Suprapubic skin (tissue), 4 donors: ENCODE measurements around the gene IER5. TPM values are rescaled to one million over a fixed set of nuclear protein-coding genes. Genes with fewer than 3 reads are reported as not detected.
A peak's percentile ranks its signal among the peaks of the same experiment; 100 is the strongest.
"Not testable (repeated sequence)": the region's sequence is repeated elsewhere in the genome, so short reads cannot be mapped to it uniquely, and the experiment has no call there.

Experiments used
- DNase-seq, 2 donors: peaks; one replicate each; pipeline ENCODE4 v3.0.0-alpha.2; 2019; ENCODE audit warnings: low spot score in 2 of 2
- H3K27ac ChIP-seq: fragments of 200-600 bp; sonication (generic); one replicate; pipeline ENCODE4 v1.5.1; 2019
- H3K27me3 ChIP-seq: fragments of 200-600 bp; sonication (generic); one replicate; pipeline ENCODE4 v1.5.1; 2019
- H3K36me3 ChIP-seq: fragments of 200-600 bp; sonication (generic); one replicate; pipeline ENCODE4 v1.5.1; 2019
- H3K4me1 ChIP-seq: fragments of 200-600 bp; sonication (generic); one replicate; pipeline ENCODE4 v1.5.1; 2019
- H3K4me3 ChIP-seq: fragments of 200-600 bp; sonication (generic); one replicate; pipeline ENCODE4 v1.5.1; 2019; ENCODE audit warnings: mild to moderate bottlenecking
- H3K9me3 ChIP-seq: fragments of 200-600 bp; sonication (generic); one replicate; pipeline ENCODE4 v1.5.1; 2019
- CTCF ChIP-seq, 2 donors: fragments of 200-600 bp in 1 of 2; fragments of 450-650 bp in 1 of 2; sonication (generic) in 1 of 2; IDR thresholded peaks; one replicate each; pipeline ENCODE4 v1.5.1; 2016 to 2019; ENCODE audit warnings: antibody characterized with exemption in 2 of 2, mild to moderate bottlenecking in 1 of 2, moderate library complexity in 1 of 2
- EP300 ChIP-seq: sonication (generic); formaldehyde crosslinking; IDR thresholded peaks from one replicate; pipeline ENCODE4 v1.6.1; 2017; ENCODE audit warnings: antibody characterized with exemption
- POLR2A ChIP-seq, 2 donors: fragments of 450-650 bp; IDR thresholded peaks; one replicate each; pipeline ENCODE4 v1.6.1; 2017; ENCODE audit warnings: antibody characterized with exemption in 2 of 2, mild to moderate bottlenecking in 2 of 2, moderate library complexity in 2 of 2
- POLR2AphosphoS5 ChIP-seq, 3 donors: sonication (generic); formaldehyde crosslinking; IDR thresholded peaks; one replicate each; pipeline ENCODE4 v1.6.1; 2017; ENCODE audit warnings: antibody characterized with exemption in 3 of 3
- WGBS: methylation state at CpG from one replicate; pipeline ENCODE4 v1.1.5; 2018; 5-methylcytosine and 5-hydroxymethylcytosine counted together
- total RNA-seq, 4 donors: library from RNA; depleted of rRNA; stranded (reverse); fragments of >200 nt; gene quantifications; one replicate each; pipeline ENCODE4 v1.1.0, GENCODE V29; 2016

Gene IER5
- total RNA-seq = 10 to 100 TPM; 11.3 to 30.4 (median 24.4) TPM

- peak; percentile 98 to 99 for DNase-seq
- Histone ChIP-seq H3K4me3 (peak within 1 kb of the TSS; percentile 97), H3K9me3 (no peaks in the 10 kb centered on the region), H3K4me1 (peaks cover 49% of the 10 kb centered on the region), H3K36me3 (peaks cover 4% of the 10 kb centered on the region), H3K27me3 (no peaks in the 10 kb centered on the region), H3K27ac (peak within 1 kb of the TSS; percentile 95)
- TF ChIP-seq POLR2AphosphoS5 (IDR thresholded peaks at IDR 0.05) (peak; percentile 82 to 100 (median 99)), POLR2A (IDR thresholded peaks at IDR 0.05) (peak; percentile 98 to 99), CTCF (IDR thresholded peaks at IDR 0.05) (no peak), EP300 (no peak)
- 3% methylated on average over 45 of the region's 76 CpGs for WGBS
Measured at GRCh38 chr1:181088079-181089016, at the start of gene IER5. Gene IER5, plus strand, starts transcription at chr1:181088700. Its CDS starts 203 bp downstream, at chr1:181088903.

- 87% methylated on average over 3 of the region's 3 CpGs for WGBS
- no peak overlapping the region for H3K27ac ChIP-seq
Measured at GRCh38 chr1:181040284-181040865, 48.1 kb upstream of the IER5 start.

GRCh38 chr1:181043025-181043888 is 45.2 kb upstream of the IER5 start:
- DNase-seq = no peak
- Histone ChIP-seq H3K9me3 (no peaks in the 10 kb centered on the region), H3K27ac (peak overlapping the region; percentile 30), H3K4me1 (peaks cover 41% of the 10 kb centered on the region), H3K36me3 (no peaks in the 10 kb centered on the region), H3K27me3 (no peaks in the 10 kb centered on the region), H3K4me3 (no peak overlapping the region)
- no peak for TF ChIP-seq POLR2A (IDR thresholded peaks at IDR 0.05)
- TF ChIP-seq CTCF (IDR thresholded peaks at IDR 0.05) = no peak
- TF ChIP-seq POLR2AphosphoS5 (IDR thresholded peaks at IDR 0.05) = no peak
- TF ChIP-seq EP300 = no peak
- whole genome bisulfite sequencing = 56% methylated on average over 5 of the region's 5 CpGs

More at GRCh38 chr1:181040284-181040865, 48.1 kb upstream of the IER5 start:
- no peak for DNase-seq
- Histone ChIP-seq H3K36me3 (no peaks in the 10 kb centered on the region), H3K4me3 (no peak overlapping the region), H3K4me1 (peaks cover 59% of the 10 kb centered on the region), H3K9me3 (no peaks in the 10 kb centered on the region), H3K27me3 (no peaks in the 10 kb centered on the region)
- TF ChIP-seq POLR2AphosphoS5 (IDR thresholded peaks at IDR 0.05) = no peak
- no peak for TF ChIP-seq EP300
- no peak for TF ChIP-seq CTCF (IDR thresholded peaks at IDR 0.05)
- TF ChIP-seq POLR2A (IDR thresholded peaks at IDR 0.05) = no peak

GRCh38 chr1:181044449-181044966 is 44.0 kb upstream of the IER5 start:
- Histone ChIP-seq H3K4me1 (peaks cover 36% of the 10 kb centered on the region), H3K36me3 (no peaks in the 10 kb centered on the region), H3K27ac (peak overlapping the region; percentile 71), H3K27me3 (no peaks in the 10 kb centered on the region), H3K4me3 (no peak overlapping the region), H3K9me3 (no peaks in the 10 kb centered on the region)
- DNase-seq = no peak
- WGBS = 50% methylated on average over 5 of the region's 5 CpGs
- TF ChIP-seq POLR2A (IDR thresholded peaks at IDR 0.05) (no peak), POLR2AphosphoS5 (IDR thresholded peaks at IDR 0.05) (no peak), EP300 (no peak), CTCF (IDR thresholded peaks at IDR 0.05) (no peak)

- not testable (repeated sequence) for H3K9me3 ChIP-seq, H3K27me3 ChIP-seq, H3K4me3 ChIP-seq, DNase-seq, H3K36me3 ChIP-seq, H3K27ac ChIP-seq
- H3K4me1 ChIP-seq = peaks cover 29% of the 10 kb centered on the region
- no CpG with 5 or more reads among the region's 22 CpGs for WGBS
Measured at GRCh38 chr1:181045946-181046345, 42.6 kb upstream of the IER5 start.
